SK-N-SH (cell line): ENCODE measurements around the gene IL4R.

ENCODE experiments used
- CTCF ChIP-seq: fragments of 200-600 bp; sonication (generic); IDR thresholded peaks from 2 replicates; pipeline ENCODE4 v1.6.1; 2017; ENCODE audit warnings: antibody characterized with exemption, mild to moderate bottlenecking, moderate library complexity
- GATA2 ChIP-seq: sonication (generic); formaldehyde crosslinking; IDR thresholded peaks from 2 replicates; pipeline ENCODE4 v1.5.0; 2020; ENCODE audit warnings: mild to moderate bottlenecking, missing genetic modification reagents

DNA sequence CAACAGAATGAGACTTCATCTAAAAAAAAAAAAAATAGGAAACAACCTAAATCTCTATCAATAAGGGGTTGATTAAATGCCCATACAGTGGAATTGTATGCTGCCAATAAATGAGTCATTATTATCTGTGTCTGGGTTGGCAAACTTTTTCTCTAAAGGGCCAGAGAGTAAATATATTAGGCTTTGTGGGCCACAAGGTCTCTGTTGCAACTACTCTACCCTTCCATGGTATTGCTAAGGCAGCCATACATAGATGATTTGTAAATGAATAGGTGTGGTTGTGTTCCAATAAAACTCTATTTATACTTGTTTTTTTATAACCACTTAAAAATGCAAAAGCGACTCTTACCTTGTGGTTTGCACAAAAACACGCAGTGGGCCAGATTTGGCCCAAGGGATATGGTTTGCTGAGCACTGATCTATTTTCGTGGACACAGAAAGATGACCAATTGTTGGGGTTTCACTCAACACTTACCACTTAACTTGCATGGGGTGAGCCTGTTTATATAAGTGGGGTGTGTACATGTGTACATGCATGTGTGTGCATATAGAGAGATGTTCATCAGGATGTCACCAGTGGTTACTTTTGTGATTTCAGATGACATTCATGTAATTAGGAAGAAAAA, 12.4 kb upstream of the IL4R start:
- TF ChIP-seq GATA2 (CRISPR knock-in tag) (no peak), CTCF (no peak)
